HepG2 (cell line): Measurements from ENCODE around the gene SPNS1. TPM values are rescaled to one million over a fixed set of nuclear protein-coding genes. Genes with fewer than 3 reads are reported as not detected.

ENCODE experiments used
- ATAC-seq: fragments of 200-7000 bp; cut with Tn5 transposase; 3 replicates; pipeline ENCODE4 v1.9.1; 2020; ENCODE audit warnings: mild to moderate bottlenecking, moderate library complexity
- Bru-seq: library from RNA; stranded (reverse); fragments of 400-500 nt; gene quantifications from one replicate; lab custom pipeline; 2021; lab: Mats Ljungman, UMichigan
- BruChase-seq, 2 experiments: library from RNA; stranded (reverse); fragments of 400-500 nt; gene quantifications; one replicate each; lab custom pipeline; 2021; lab: Mats Ljungman, UMichigan
- BruUV-seq: library from RNA; stranded (reverse); fragments of 400-500 nt; replicated peaks from 2 replicates; lab custom pipeline; 2021; lab: Mats Ljungman, UMichigan
- CTCF ChIA-PET: fragments of 300-600 bp; formaldehyde crosslinking; extraction: SDS; loops from one replicate; lab custom pipeline; 2021; ENCODE audit warnings: low total read pairs, inconsistent platforms, low intra/inter-chr PET ratio; lab: Yijun Ruan, JAX
- POLR2A ChIA-PET: fragments of 350-600 bp; sonication (Branson Sonifier 250); formaldehyde crosslinking; loops from one replicate; lab custom pipeline; 2020; ENCODE audit warnings: antibody characterized with exemption, inconsistent platforms; lab: Yijun Ruan, JAX
- DNase-seq: peaks from one replicate; pipeline ENCODE4 v3.0.0-alpha.2; 2015; ENCODE audit warnings: low spot score
- FAIRE-seq: peaks from 3 replicates; lab custom pipeline; 2011; peaks lifted over from hg19 to GRCh38; lab: Jason Lieb, UNC
- H2AFZ ChIP-seq: one replicate; pipeline ENCODE4 v1.6.1; 2011; ENCODE audit warnings: low read length, inconsistent platforms
- H3K27ac ChIP-seq: fragments of 300-600 bp; 3 replicates; pipeline ENCODE4 v1.8.0; 2011; ENCODE audit warnings: mixed run types, mild to moderate bottlenecking, mixed read lengths, low read length, inconsistent platforms; ENCODE audit not compliant: insufficient read depth; ENCODE audit errors: extremely low read length
- H3K27me3 ChIP-seq, 2 experiments: fragments of 200-600 bp in 1 of 2; 2 replicates in 1 of 2; 3 replicates in 1 of 2; pipeline versions ENCODE4 v1.6.0 to v1.8.0; 2011; ENCODE audit warnings: low read length in 2 of 2, mild to moderate bottlenecking in 2 of 2, moderate library complexity in 2 of 2, inconsistent platforms in 1 of 2; ENCODE audit not compliant: insufficient read depth in 2 of 2, control insufficient read depth in 1 of 2
- H3K36me3 ChIP-seq, 2 experiments: fragments of 200-600 bp in 1 of 2; replicated peaks in 1 of 2; 2 replicates in 1 of 2; 3 replicates in 1 of 2; pipeline versions ENCODE4 v1.5.1 to v1.8.0; 2011; ENCODE audit warnings: low read length in 2 of 2, inconsistent platforms in 1 of 2; ENCODE audit not compliant: insufficient read depth in 2 of 2, control insufficient read depth in 1 of 2
- H3K4me1 ChIP-seq: 2 replicates; pipeline ENCODE4 v1.5.1; 2012; ENCODE audit warnings: low read length, inconsistent platforms; ENCODE audit not compliant: insufficient read depth
- H3K4me2 ChIP-seq: 2 replicates; pipeline ENCODE4 v1.6.0; 2011; ENCODE audit warnings: low read depth, low read length, inconsistent platforms
- H3K4me3 ChIP-seq, 3 experiments: fragments of 200-600 bp in 1 of 3; sonication (generic), shearing (Covaris generic) in 1 of 3; replicated peaks in 1 of 3; 2 replicates each; pipeline ENCODE4 v1.5.1; 2011 to 2016; ENCODE audit warnings: low read length in 3 of 3, inconsistent platforms in 2 of 3, low read depth in 2 of 3, mild to moderate bottlenecking in 2 of 3, control low read depth in 1 of 3, mixed read lengths in 1 of 3; ENCODE audit not compliant: insufficient read depth in 1 of 3
- H3K79me2 ChIP-seq: one replicate; pipeline ENCODE4 v1.6.1; 2011; ENCODE audit warnings: low read length, inconsistent platforms; ENCODE audit not compliant: insufficient read depth
- H3K9ac ChIP-seq: 2 replicates; pipeline ENCODE4 v1.6.0; 2011; ENCODE audit warnings: mild to moderate bottlenecking, low read depth, low read length, inconsistent platforms; ENCODE audit not compliant: insufficient read depth
- H3K9me3 ChIP-seq: 2 replicates; pipeline ENCODE4 v1.5.1; 2012; ENCODE audit warnings: mild to moderate bottlenecking, low read length
- H4K20me1 ChIP-seq: 2 replicates; pipeline ENCODE4 v1.6.0; 2011; ENCODE audit warnings: inconsistent platforms, mild to moderate bottlenecking, low read length, moderate library complexity; ENCODE audit not compliant: insufficient read depth
- NFKBIZ ChIP-seq: IDR thresholded peaks from 2 replicates; pipeline ENCODE4 v1.6.1; 2018; ENCODE audit warnings: missing genetic modification reagents, missing compliant biosample characterization
- NR1H2 ChIP-seq: sonication (generic); formaldehyde crosslinking; IDR thresholded peaks from 2 replicates; pipeline ENCODE4 v1.8.1; 2022; ENCODE audit warnings: low read depth, missing genetic modification reagents, borderline replicate concordance
- PHF8 ChIP-seq: sonication (generic); formaldehyde crosslinking; IDR thresholded peaks from 2 replicates; pipeline ENCODE4 v1.5.0; 2020; ENCODE audit warnings: missing genetic modification reagents
- PRMT3 ChIP-seq: sonication (generic); formaldehyde crosslinking; IDR thresholded peaks from 2 replicates; pipeline ENCODE4 v1.8.1; 2022; ENCODE audit warnings: low read depth, mild to moderate bottlenecking, moderate library complexity, missing genetic modification reagents, borderline replicate concordance
- SKI ChIP-seq: fragments of 450-650 bp; IDR thresholded peaks from one replicate; pipeline ENCODE4 v1.6.1; 2018; ENCODE audit warnings: mild to moderate bottlenecking; ENCODE audit not compliant: partially characterized antibody
- U2AF2 ChIP-seq: fragments of 200-400 bp; formaldehyde crosslinking; IDR thresholded peaks from 2 replicates; pipeline ENCODE4 v1.6.1; 2017; ENCODE audit warnings: low read depth, mild to moderate bottlenecking, low read length
- XRCC5 ChIP-seq: fragments of 200-400 bp; formaldehyde crosslinking; optimal IDR thresholded peaks from 2 replicates; pipeline ENCODE3; 2017; ENCODE audit warnings: mild to moderate bottlenecking, low read length
- ZBTB3 ChIP-seq: sonication (generic); formaldehyde crosslinking; IDR thresholded peaks from 2 replicates; pipeline ENCODE4 v1.4.0; 2020; ENCODE audit warnings: low read depth, mild to moderate bottlenecking, moderate library complexity, missing genetic modification reagents, borderline replicate concordance
- ZFP82 ChIP-seq: sonication (generic); formaldehyde crosslinking; IDR thresholded peaks from 2 replicates; pipeline ENCODE4 v1.5.1; 2020; ENCODE audit warnings: mild to moderate bottlenecking, missing genetic modification reagents, borderline replicate concordance
- ZNF143 ChIP-seq: sonication (generic); formaldehyde crosslinking; IDR thresholded peaks from 2 replicates; pipeline ENCODE4 v1.4.0; 2020; ENCODE audit warnings: missing genetic modification reagents
- ZNF350 ChIP-seq: sonication (generic); formaldehyde crosslinking; IDR thresholded peaks from 2 replicates; pipeline ENCODE4 v1.4.0; 2020; ENCODE audit warnings: mild to moderate bottlenecking, low read depth, missing genetic modification reagents, borderline replicate concordance
- ZNF468 ChIP-seq: sonication (generic); formaldehyde crosslinking; IDR thresholded peaks from 2 replicates; pipeline ENCODE4 v1.8.0; 2022; ENCODE audit warnings: mild to moderate bottlenecking, moderate library complexity, missing genetic modification reagents
- ZNF607 ChIP-seq: sonication (generic); formaldehyde crosslinking; IDR thresholded peaks from 2 replicates; pipeline ENCODE4 v1.5.1; 2020; ENCODE audit warnings: missing genetic modification reagents, mild to moderate bottlenecking, borderline replicate concordance
- ZNF737 ChIP-seq: sonication (generic); formaldehyde crosslinking; IDR thresholded peaks from 2 replicates; pipeline ENCODE4 v1.5.0; 2020; ENCODE audit warnings: missing genetic modification reagents, mild to moderate bottlenecking, borderline replicate concordance
- WGBS: methylation state at CpG from one replicate; pipeline ENCODE4 v1.1.6; 2017; ENCODE audit warnings: low lambda C conversion rate; 5-methylcytosine and 5-hydroxymethylcytosine counted together
- in situ Hi-C: cut with HindIII; loops from 2 replicates; pipeline ENCODE4 v1.10.0; 2017; ENCODE audit warnings: low pct_unique_long_range_greater_than_20kb; ENCODE audit not compliant: extremely low pct_ligation_motif_present
- intact Hi-C: fragments of 100-400 bp; cut with micrococcal nuclease; formaldehyde crosslinking; loops from one replicate; pipeline ENCODE4 v1.10.0; 2022; ENCODE audit not compliant: unreplicated experiment
- long read RNA-seq, 2 experiments: library from RNA in 1 of 2; library from polyadenylated mRNA in 1 of 2; stranded (forward) in 1 of 2; unstranded in 1 of 2; transcript quantifications; one replicate each; pipeline ENCODE4 v2.0.0, GENCODE V29; 2019 to 2022
- polyA minus RNA-seq, 3 experiments: library from RNA; depleted of rRNA, polyadenylated mRNA; stranded (reverse); fragments of >200 nt; gene quantifications; 2 replicates each; pipeline ENCODE4 v1.2.3, GENCODE V29; 2011; ENCODE audit warnings: low replicate concordance in 1 of 3
- polyA plus RNA-seq, 8 experiments: library from polyadenylated mRNA; depleted of rRNA in 3 of 8; stranded (reverse) in 7 of 8; unstranded in 1 of 8; fragments of >200 nt; fragmentation: Illumina TruSeq in 4 of 8; extraction: Trizol in 4 of 8; gene quantifications; 2 replicates each; pipeline versions ENCODE4 v1.2.1 to v1.2.3, GENCODE V29; 2011 to 2016; ENCODE audit warnings: low read depth in 4 of 8, missing spikeins in 1 of 8, mixed read lengths in 1 of 8; ENCODE audit not compliant: insufficient read depth in 1 of 8
- total RNA-seq, 5 experiments: library from RNA; depleted of rRNA; stranded (reverse); fragments of >200 nt; fragmentation: Illumina TruSeq; extraction: Trizol; gene quantifications; 2 replicates each; pipeline ENCODE4 v1.2.3, GENCODE V29; 2016; ENCODE audit warnings: low read depth in 1 of 5
- TF ChIP-seq, protein P1 (sequence below): sonication (generic); formaldehyde crosslinking; IDR thresholded peaks from 2 replicates; pipeline ENCODE4 v1.4.0; 2020; ENCODE audit warnings: mild to moderate bottlenecking, low read depth, missing genetic modification reagents

SPNS1 gene
- 18.3 and 38.8 TPM in 2 replicates for total RNA-seq (2016; rRNA removed; fragmentation: Illumina TruSeq; extraction: Trizol)
- 13.0 and 15.9 TPM in 2 replicates for total RNA-seq (2016; cell fraction: cytosol; rRNA removed; fragmentation: Illumina TruSeq; extraction: Trizol; ENCODE audit: low read depth)
- total RNA-seq (2016; cell fraction: insoluble cytoplasmic fraction; rRNA removed; fragmentation: Illumina TruSeq; extraction: Trizol): 17.8 and 38.0 TPM in 2 replicates
- total RNA-seq (2016; cell fraction: membrane; rRNA removed; fragmentation: Illumina TruSeq; extraction: Trizol): 23.6 and 31.2 TPM in 2 replicates
- 30.5 and 35.2 TPM in 2 replicates for total RNA-seq (2016; cell fraction: nucleus; rRNA removed; fragmentation: Illumina TruSeq; extraction: Trizol)
- 24.3 and 25.6 TPM in 2 replicates for polyA plus RNA-seq (2011; rRNA removed)
- 25.3 and 36.6 TPM in 2 replicates for polyA plus RNA-seq (2011; cell fraction: cytosol; rRNA removed)
- 80.6 and 105 TPM in 2 replicates for polyA plus RNA-seq (2011; cell fraction: nucleus; rRNA removed)
- 25.8 and 30.2 TPM in 2 replicates for polyA plus RNA-seq (2012)
- 16.4 and 19.8 TPM in 2 replicates for polyA plus RNA-seq (2016; cell fraction: cytosol; fragmentation: Illumina TruSeq; extraction: Trizol; ENCODE audit: low read depth)
- 25.1 and 26.7 TPM in 2 replicates for polyA plus RNA-seq (2016; cell fraction: insoluble cytoplasmic fraction; fragmentation: Illumina TruSeq; extraction: Trizol; ENCODE audit: low read depth)
- 23.9 and 29.7 TPM in 2 replicates for polyA plus RNA-seq (2016; cell fraction: membrane; fragmentation: Illumina TruSeq; extraction: Trizol; ENCODE audit: low read depth)
- 75.3 and 81.1 TPM in 2 replicates for polyA plus RNA-seq (2016; cell fraction: nucleus; fragmentation: Illumina TruSeq; extraction: Trizol; ENCODE audit: insufficient read depth, low read depth)
- 60.3 and 75.2 TPM in 2 replicates for polyA minus RNA-seq (2011; rRNA and poly(A)+ RNA removed; ENCODE audit: low replicate concordance)
- polyA minus RNA-seq (2011; cell fraction: cytosol; rRNA and poly(A)+ RNA removed): 27.4 and 28.1 TPM in 2 replicates
- 11.1 and 11.8 TPM in 2 replicates for polyA minus RNA-seq (2011; cell fraction: nucleus; rRNA and poly(A)+ RNA removed)
- Bru-seq, nascent RNA: percentile 75 among the genes with signal in this experiment
- BruChase-seq, experiment 1, labeled RNA remaining after a 6-hour chase: percentile 94 among the genes with signal in this experiment
- percentile 88 among the genes with signal in this experiment for BruChase-seq, experiment 2, labeled RNA remaining after a 2-hour chase
- long read RNA-seq, experiment 1, transcript SPNS1-201 (12 exons, 2,208 nt): major isoform, 51 of 135 reads
- long read RNA-seq, experiment 1, transcript SPNS1-203 (11 exons, 2,027 nt): minor isoform, 5 of 135 reads
- long read RNA-seq, experiment 1, transcript SPNS1-207 (13 exons, 1,979 nt): minor isoform, 16 of 135 reads
- long read RNA-seq, experiment 1, partial matches to known transcripts: 24 of 135 reads
- long read RNA-seq, experiment 1, other reads (novel, unspliced or antisense): 35 of 135 reads
- long read RNA-seq, experiment 2, transcript SPNS1-207 (13 exons, 1,979 nt): minor isoform, 24 of 190 reads
- long read RNA-seq, experiment 2, transcript SPNS1-203 (11 exons, 2,027 nt): minor isoform, 6 of 190 reads
- long read RNA-seq, experiment 2, transcript SPNS1-201 (12 exons, 2,208 nt): major isoform, 73 of 190 reads
- long read RNA-seq, experiment 2, partial matches to known transcripts: 38 of 190 reads
- long read RNA-seq, experiment 2, other reads (novel, unspliced or antisense): 46 of 190 reads

DNA sequence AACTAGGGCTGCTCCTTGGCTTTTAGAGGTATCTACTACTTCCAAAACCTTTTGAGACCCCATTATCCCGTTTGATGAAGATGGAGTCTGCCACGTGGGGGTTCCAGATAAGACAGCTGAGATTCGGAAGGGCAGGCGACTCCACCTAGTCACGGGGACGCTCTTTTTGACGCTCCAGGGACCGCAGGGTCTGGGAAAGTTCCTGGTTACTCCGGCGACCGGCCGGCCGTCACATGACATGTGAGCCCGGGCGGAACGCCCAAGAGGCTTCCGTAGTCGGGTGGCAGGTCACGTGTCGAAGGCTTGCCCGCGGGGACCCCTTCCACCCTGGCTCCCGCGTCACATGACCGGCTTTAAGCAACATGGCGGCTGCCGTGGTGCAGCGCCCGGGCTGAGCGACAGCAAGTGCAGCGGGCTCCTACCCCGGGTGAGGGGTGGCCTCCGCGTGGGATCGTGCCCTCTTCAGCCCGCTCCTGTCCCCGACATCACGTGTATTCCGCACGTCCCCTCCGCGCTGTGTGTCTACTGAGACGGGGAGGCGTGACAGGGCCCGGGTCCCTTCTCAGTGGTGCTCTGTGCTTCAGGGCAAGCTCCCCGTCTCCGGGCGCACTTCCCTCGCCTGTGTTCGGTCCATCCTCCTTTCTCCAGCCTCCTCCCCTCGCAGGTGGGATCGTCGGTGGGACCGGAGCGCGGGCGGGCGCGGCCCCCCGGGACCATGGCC lies at the start of gene SPNS1:
Gene SPNS1, plus strand, starts transcription at position 342 of the 721 bp plus-strand sequence. Its CDS starts 374 bp downstream, at position 716.
- DNase-seq: peak; percentile 94
- ChIA-PET POLR2A (interaction anchor here (1.0 to 1.9 kb wide), 8 partner anchors 8 to 152 kb away, joined by 3 to 10 read pairs (median 5); partner anchors contain the start of genes ATXN2L, NFATC2IP and TUFM), CTCF (no interaction called here)
- intact Hi-C loops (no loop called here), in situ Hi-C loops (no loop called here)
- H3K36me3 ChIP-seq: peaks cover 9 to 11% of the 10 kb centered on the region in 2 experiments; a peak in 3 of 5 replicates
- no peaks in the 10 kb centered on the region for H4K20me1 ChIP-seq
- H3K79me2 ChIP-seq: peaks cover 17% of the 10 kb centered on the region
- peaks cover 24% of the 10 kb centered on the region for H3K4me1 ChIP-seq
- no TSS peak for BruUV-seq
- ATAC-seq: peak; percentile 91
- H3K27ac ChIP-seq: peak within 1 kb of the TSS; percentile 60
- no peaks in the 10 kb centered on the region; a peak in 1 of 5 replicates for H3K27me3 ChIP-seq
- WGBS: 0% methylated on average over 28 of the region's 60 CpGs
- FAIRE-seq: peak; percentile 84
- peak within 1 kb of the TSS; percentile 90 for H2AFZ ChIP-seq
- H3K4me2 ChIP-seq: peak within 1 kb of the TSS; percentile 94
- H3K9ac ChIP-seq: peak within 1 kb of the TSS; percentile 88
- peak within 1 kb of the TSS; percentile 93 to 100 (median 100) for H3K4me3 ChIP-seq
- H3K9me3 ChIP-seq: no peaks in the 10 kb centered on the region
- TF ChIP-seq ZNF350 (CRISPR knock-in tag): peak; percentile 98; the same call in 1 of the 2 replicates
- TF ChIP-seq ZFP82 (CRISPR knock-in tag): no peak
- peak; percentile 77 for TF ChIP-seq XRCC5
- peak; percentile 96 for TF ChIP-seq U2AF2
- TF ChIP-seq ZNF468 (CRISPR knock-in tag): peak; percentile 75; the same call in 1 of the 2 replicates
- TF ChIP-seq SKI: peak; percentile 60
- TF ChIP-seq ZBTB3 (CRISPR knock-in tag): peak; percentile 86; the same call in 1 of the 2 replicates
- no peak for TF ChIP-seq PRMT3 (CRISPR knock-in tag)
- no peak for TF ChIP-seq ZNF737
- TF ChIP-seq ZNF607 (CRISPR knock-in tag): peak; percentile 98
- TF ChIP-seq NR1H2: no peak
- TF ChIP-seq ZNF143 (CRISPR knock-in tag): peak; percentile 76
- TF ChIP-seq NFKBIZ: peak; percentile 91
- TF ChIP-seq, protein P1, sequence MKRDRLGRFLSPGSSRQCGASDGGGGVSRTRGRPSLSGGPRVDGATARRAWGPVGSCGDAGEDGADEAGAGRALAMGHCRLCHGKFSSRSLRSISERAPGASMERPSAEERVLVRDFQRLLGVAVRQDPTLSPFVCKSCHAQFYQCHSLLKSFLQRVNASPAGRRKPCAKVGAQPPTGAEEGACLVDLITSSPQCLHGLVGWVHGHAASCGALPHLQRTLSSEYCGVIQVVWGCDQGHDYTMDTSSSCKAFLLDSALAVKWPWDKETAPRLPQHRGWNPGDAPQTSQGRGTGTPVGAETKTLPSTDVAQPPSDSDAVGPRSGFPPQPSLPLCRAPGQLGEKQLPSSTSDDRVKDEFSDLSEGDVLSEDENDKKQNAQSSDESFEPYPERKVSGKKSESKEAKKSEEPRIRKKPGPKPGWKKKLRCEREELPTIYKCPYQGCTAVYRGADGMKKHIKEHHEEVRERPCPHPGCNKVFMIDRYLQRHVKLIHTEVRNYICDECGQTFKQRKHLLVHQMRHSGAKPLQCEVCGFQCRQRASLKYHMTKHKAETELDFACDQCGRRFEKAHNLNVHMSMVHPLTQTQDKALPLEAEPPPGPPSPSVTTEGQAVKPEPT (CRISPR knock-in tag): no peak; the same call in 1 of the 2 replicates
- TF ChIP-seq PHF8 (CRISPR knock-in tag): peak; percentile 98
